H1 (cell line): Measurements from ENCODE around the gene TNIK. TPM values are rescaled to one million over a fixed set of nuclear protein-coding genes. Genes with fewer than 3 reads are reported as not detected.

Experiments used
- CTCF ChIA-PET: fragments of 300-600 bp; sonication (Branson Sonifier 250); formaldehyde crosslinking; loops from one replicate; lab custom pipeline; 2021; ENCODE audit not compliant: partially characterized antibody; lab: Charles Lee
- POLR2A ChIA-PET: fragments of 300-600 bp; sonication (Branson Sonifier 250); formaldehyde crosslinking; loops from one replicate; lab custom pipeline; 2021; ENCODE audit warnings: inconsistent platforms; ENCODE audit not compliant: partially characterized antibody; lab: Charles Lee
- DNase-seq, 2 experiments: peaks; one replicate each; pipeline versions ENCODE4 v3.0.0 to v3.0.0-alpha.2; 2010 to 2022; ENCODE audit warnings: low spot score in 2 of 2, low read depth in 1 of 2, mixed read lengths in 1 of 2
- FAIRE-seq: peaks from 2 replicates; lab custom pipeline; 2011; peaks lifted over from hg19 to GRCh38; lab: Jason Lieb, UNC
- H2AFZ ChIP-seq: 2 replicates; pipeline ENCODE4 v1.8.1; 2012; ENCODE audit warnings: low read length, inconsistent platforms
- H2AK5ac ChIP-seq: 2 replicates; pipeline ENCODE4 v1.6.1; 2013; ENCODE audit warnings: low read depth, low read length
- H2BK120ac ChIP-seq: replicated peaks from 2 replicates; pipeline ENCODE3; 2013; ENCODE audit warnings: low read depth, low read length, inconsistent platforms
- H2BK12ac ChIP-seq: 2 replicates; pipeline ENCODE4 v1.6.1; 2013; ENCODE audit warnings: low read depth, low read length
- H2BK15ac ChIP-seq: 2 replicates; pipeline ENCODE4 v1.6.1; 2013; ENCODE audit warnings: low read length
- H2BK20ac ChIP-seq: 2 replicates; pipeline ENCODE4 v1.6.1; 2013; ENCODE audit warnings: low read length
- H2BK5ac ChIP-seq: 2 replicates; pipeline ENCODE4 v1.6.1; 2013; ENCODE audit warnings: low read depth, low read length
- H3K14ac ChIP-seq: 2 replicates; pipeline ENCODE4 v1.6.1; 2013; ENCODE audit warnings: inconsistent platforms; ENCODE audit not compliant: insufficient read length
- H3K18ac ChIP-seq: 2 replicates; pipeline ENCODE4 v1.6.1; 2013; ENCODE audit warnings: low read length; ENCODE audit errors: extremely low read depth
- H3K23ac ChIP-seq: 2 replicates; pipeline ENCODE4 v1.6.1; 2013; ENCODE audit warnings: inconsistent platforms; ENCODE audit not compliant: insufficient read length
- H3K23me2 ChIP-seq: 2 replicates; pipeline ENCODE4 v1.6.1; 2013; ENCODE audit warnings: low read depth, low read length
- H3K27ac ChIP-seq: 2 replicates; pipeline ENCODE4 v1.6.1; 2011; ENCODE audit warnings: low read depth, low read length, inconsistent platforms
- H3K27me3 ChIP-seq, 4 experiments: replicated peaks in 1 of 4; 1 replicate in 1 of 4; 2 replicates in 3 of 4; pipeline versions ENCODE4 v1.6.1 to v1.8.1; 2011 to 2013; ENCODE audit warnings: low read length in 3 of 4, mild to moderate bottlenecking in 3 of 4, inconsistent platforms in 2 of 4, mixed read lengths in 2 of 4, moderate library complexity in 1 of 4; ENCODE audit not compliant: control insufficient read depth in 3 of 4, insufficient read depth in 3 of 4; ENCODE audit errors: extremely low read depth in 1 of 4
- H3K36me3 ChIP-seq, 4 experiments: 2 replicates each; pipeline versions ENCODE4 v1.6.1 to v1.8.1; 2011 to 2013; ENCODE audit warnings: mild to moderate bottlenecking in 4 of 4, low read length in 3 of 4, moderate library complexity in 2 of 4, control low read depth in 1 of 4, inconsistent platforms in 1 of 4; ENCODE audit not compliant: insufficient read depth in 4 of 4, control insufficient read depth in 2 of 4
- H3K4ac ChIP-seq: replicated peaks from 2 replicates; pipeline ENCODE3; 2013; ENCODE audit warnings: low read length, low read depth, mixed read lengths, inconsistent platforms; ENCODE audit not compliant: insufficient read length
- H3K4me1 ChIP-seq, 4 experiments: replicated peaks in 1 of 4; 1 replicate in 1 of 4; 2 replicates in 3 of 4; pipeline versions ENCODE4 v1.6.1 to v1.8.1; 2011 to 2013; ENCODE audit warnings: low read length in 3 of 4, inconsistent platforms in 2 of 4, mixed read lengths in 1 of 4; ENCODE audit not compliant: insufficient read depth in 4 of 4, control insufficient read depth in 3 of 4
- H3K4me2 ChIP-seq, 2 experiments: 2 replicates each; pipeline versions ENCODE4 v1.6.1 to v1.8.1; 2011 to 2013; ENCODE audit warnings: low read depth in 2 of 2, low read length in 2 of 2, control low read depth in 1 of 2, inconsistent platforms in 1 of 2, mild to moderate bottlenecking in 1 of 2; ENCODE audit not compliant: insufficient read depth in 1 of 2
- H3K4me3 ChIP-seq, 4 experiments: fragments of 200-600, 300-600 bp in 1 of 4; sonication (generic), shearing (Covaris generic), sonication (Bioruptor Twin) in 1 of 4; 2 replicates each; pipeline versions ENCODE4 v1.5.1 to v1.8.1; 2011 to 2016; ENCODE audit warnings: low read length in 4 of 4, low read depth in 3 of 4, control low read depth in 2 of 4, inconsistent platforms in 2 of 4, mild to moderate bottlenecking in 2 of 4, mixed read lengths in 1 of 4, moderate library complexity in 1 of 4; ENCODE audit not compliant: insufficient read depth in 2 of 4; ENCODE audit errors: extremely low read depth in 1 of 4
- H3K56ac ChIP-seq: replicated peaks from 2 replicates; pipeline ENCODE3; 2013; ENCODE audit warnings: low read depth, mild to moderate bottlenecking, mixed read lengths, low read length, inconsistent platforms; ENCODE audit not compliant: insufficient read length
- H3K79me1 ChIP-seq: 2 replicates; pipeline ENCODE4 v1.6.1; 2013; ENCODE audit warnings: low read depth, low read length, control low read depth
- H3K79me2 ChIP-seq, 2 experiments: 2 replicates each; pipeline versions ENCODE4 v1.6.1 to v1.8.1; 2012 to 2013; ENCODE audit warnings: low read length in 2 of 2, mild to moderate bottlenecking in 2 of 2, inconsistent platforms in 1 of 2; ENCODE audit not compliant: insufficient read depth in 2 of 2, control insufficient read depth in 1 of 2
- H3K9ac ChIP-seq, 4 experiments: replicated peaks in 1 of 4; 1 replicate in 1 of 4; 2 replicates in 3 of 4; pipeline versions ENCODE4 v1.6.1 to v1.8.1; 2011 to 2013; ENCODE audit warnings: low read depth in 3 of 4, low read length in 3 of 4, control low read depth in 2 of 4, mild to moderate bottlenecking in 2 of 4, moderate library complexity in 2 of 4, inconsistent platforms in 1 of 4; ENCODE audit errors: extremely low read depth in 1 of 4
- H3K9me3 ChIP-seq, 2 experiments: 2 replicates each; pipeline versions ENCODE4 v1.6.1 to v1.8.1; 2012 to 2013; ENCODE audit warnings: mild to moderate bottlenecking in 2 of 2, moderate library complexity in 2 of 2, control low read depth in 1 of 2, inconsistent platforms in 1 of 2, low read depth in 1 of 2, low read length in 1 of 2, mixed read lengths in 1 of 2; ENCODE audit not compliant: insufficient read depth in 2 of 2
- H4K20me1 ChIP-seq, 2 experiments: replicated peaks in 1 of 2; 2 replicates each; pipeline versions ENCODE3 to v1.8.1; 2011 to 2013; ENCODE audit warnings: inconsistent platforms in 2 of 2, low read length in 2 of 2, mild to moderate bottlenecking in 1 of 2; ENCODE audit not compliant: insufficient read depth in 2 of 2, control insufficient read depth in 1 of 2
- H4K5ac ChIP-seq: 2 replicates; pipeline ENCODE4 v1.6.1; 2013; ENCODE audit warnings: low read length, low read depth, mixed read lengths, inconsistent platforms; ENCODE audit not compliant: insufficient read length
- H4K8ac ChIP-seq: 2 replicates; pipeline ENCODE4 v1.8.0; 2013; ENCODE audit warnings: mild to moderate bottlenecking, moderate library complexity, low read length, inconsistent platforms; ENCODE audit not compliant: insufficient read depth; ENCODE audit errors: extremely low read depth
- H4K91ac ChIP-seq: replicated peaks from 2 replicates; pipeline ENCODE3; 2013; ENCODE audit warnings: low read length, mixed read lengths, inconsistent platforms; ENCODE audit not compliant: insufficient read length
- CHD2 ChIP-seq: IDR thresholded peaks from 2 replicates; pipeline ENCODE4 v1.6.1; 2012; ENCODE audit warnings: low read length, improper control_type of control experiment
- POLR2AphosphoS5 ChIP-seq: IDR thresholded peaks from 2 replicates; pipeline ENCODE4 v1.6.1; 2011; ENCODE audit warnings: low read depth, low read length
- whole genome bisulfite sequencing, 2 experiments: shearing (Covaris generic) in 1 of 2; methylation state at CpG; one replicate each; pipeline versions ENCODE4 v1.1.6 to v1.1.7; 2013 to 2015; ENCODE audit warnings: low lambda C conversion rate in 2 of 2, mixed read lengths in 2 of 2, inconsistent platforms in 1 of 2, low coverage in 1 of 2, missing lambda C conversion rate in 1 of 2; ENCODE audit not compliant: insufficient replicate concordance in 2 of 2, insufficient coverage in 1 of 2, insufficient read length in 1 of 2; ENCODE audit errors: extremely low coverage in 1 of 2, missing lambda C conversion rate in 1 of 2; 5-methylcytosine and 5-hydroxymethylcytosine counted together
- polyA plus RNA-seq, 7 experiments: library from polyadenylated mRNA; depleted of rRNA in 3 of 7; stranded (reverse) in 5 of 7; unstranded in 2 of 7; fragments of >200 nt in 5 of 7; fragments of 200-250 nt in 2 of 7; gene quantifications; 1 replicate in 5 of 7; 2 replicates in 1 of 7; 4 replicates in 1 of 7; pipeline versions ENCODE4 v1.2.1 to v1.2.3, GENCODE V29; 2011 to 2013; ENCODE audit warnings: missing spikeins in 2 of 7, mixed read lengths in 2 of 7
- total RNA-seq: library from RNA; stranded (reverse); fragmentation: NEBNext Ultra II Directional; extraction: Animal tissue kit (Norgen Biotek cat#: 25700); gene quantifications from 2 replicates; pipeline ENCODE4 v1.2.1, GENCODE V29; 2021
- TF ChIP-seq, protein P1 (sequence below): IDR thresholded peaks from 2 replicates; pipeline ENCODE4 v1.6.1; 2012; ENCODE audit warnings: inconsistent platforms

TNIK gene
- total and polyA plus RNA-seq, 2 of the 8 experiments (the other 6 are each of a cell fraction or from before 2014, with no cell fraction given) = 7.4 to 42.0 TPM

DNA sequence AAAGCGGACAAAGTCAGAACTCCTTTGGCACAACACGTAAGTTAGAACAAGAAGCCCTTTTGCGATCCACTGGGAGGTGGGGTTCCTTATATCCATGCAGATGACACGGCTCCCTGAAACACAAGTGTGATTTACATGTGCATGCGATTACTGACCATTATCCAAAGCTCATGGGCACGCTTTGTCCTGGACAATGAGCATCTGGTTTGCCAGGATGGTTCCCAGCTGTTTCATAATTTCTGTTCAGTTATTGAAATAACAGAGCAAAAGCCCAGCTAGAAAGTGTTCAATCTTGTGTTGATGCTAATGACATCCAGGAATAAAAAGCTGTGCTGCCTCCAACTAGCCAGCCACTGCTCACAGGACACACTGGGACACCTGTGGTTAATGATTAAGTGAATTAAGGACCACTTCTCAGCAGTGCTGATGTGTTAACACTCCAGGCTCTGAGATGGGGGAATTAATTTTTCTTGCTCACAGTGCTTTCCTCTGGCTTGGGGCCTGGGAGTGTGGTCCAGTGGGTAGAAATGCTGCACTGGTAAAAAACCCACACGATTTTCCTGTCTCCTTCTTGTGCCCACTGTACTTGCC, 310.6 kb downstream of the TNIK start:
- Histone ChIP-seq H3K4me3 (no peak overlapping the region), H2BK5ac (no peak overlapping the region), H3K23ac (no peak overlapping the region), H3K9ac (no peak overlapping the region; a peak in 1 of 7 replicates), H2AK5ac (no peak overlapping the region), H3K27ac (no peak overlapping the region), H4K8ac (no peak overlapping the region), H3K56ac (no peak overlapping the region), H3K79me2 (no peaks in the 10 kb centered on the region), H4K20me1 (no peaks in the 10 kb centered on the region), H3K4me2 (no peak overlapping the region), H3K4me1 (no peaks in the 10 kb centered on the region), H3K23me2 (no peaks in the 10 kb centered on the region), H3K79me1 (no peaks in the 10 kb centered on the region), H4K91ac (no peak overlapping the region), H3K27me3 (no peaks in the 10 kb centered on the region), H3K14ac (no peak overlapping the region), H3K36me3 (no peaks in the 10 kb centered on the region; a peak in 1 of 8 replicates), H3K18ac (no peak overlapping the region), H2BK20ac (no peak overlapping the region), H3K9me3 (no peaks in the 10 kb centered on the region; a peak in 1 of 4 replicates), H4K5ac (no peak overlapping the region), H2BK15ac (no peak overlapping the region), H3K4ac (no peak overlapping the region), H2BK120ac (no peak overlapping the region), H2BK12ac (no peak overlapping the region), H2AFZ (no peak overlapping the region)
- POLR2A ChIA-PET = no interaction called here
- TF ChIP-seq, protein P1, sequence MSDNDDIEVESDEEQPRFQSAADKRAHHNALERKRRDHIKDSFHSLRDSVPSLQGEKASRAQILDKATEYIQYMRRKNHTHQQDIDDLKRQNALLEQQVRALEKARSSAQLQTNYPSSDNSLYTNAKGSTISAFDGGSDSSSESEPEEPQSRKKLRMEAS = no peak
- TF ChIP-seq CHD2 (no peak), POLR2AphosphoS5 (no peak)
- CTCF ChIA-PET = interaction anchor here (0.6 kb wide), 1 partner anchor 153 kb away, joined by 3 read pairs; no protein-coding TSS in a partner anchor
- no peak for DNase-seq
- no peak for FAIRE-seq
- WGBS, 2 experiments = 95% methylated on average over 7 of the region's 7 CpGs; no CpG with 5 or more reads in 1 of the 2 experiments
